Measurements from ENCODE around the gene SEC14L5.

DNA sequence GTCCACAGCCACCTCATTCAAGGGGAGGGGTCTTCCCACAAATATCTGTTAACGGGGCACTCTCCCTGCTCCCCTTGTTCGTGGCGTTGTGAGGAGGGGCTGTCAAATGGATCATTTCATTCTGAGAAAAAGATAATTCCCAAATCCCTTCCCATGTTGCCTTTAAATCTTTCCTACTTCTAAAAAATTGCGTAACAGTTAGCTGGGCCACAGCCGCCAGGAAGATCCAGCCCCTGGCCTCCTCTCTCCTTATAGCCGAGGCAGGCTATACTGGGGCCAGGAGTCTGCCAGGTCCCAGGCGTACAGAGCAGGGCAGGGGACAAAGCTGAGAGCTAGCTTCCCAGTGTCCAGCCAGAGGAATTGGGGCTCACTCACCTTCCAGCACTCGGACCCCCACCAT lies 107.2 kb downstream of the SEC14L5 start:
- TF ChIP-seq, protein P1, sequence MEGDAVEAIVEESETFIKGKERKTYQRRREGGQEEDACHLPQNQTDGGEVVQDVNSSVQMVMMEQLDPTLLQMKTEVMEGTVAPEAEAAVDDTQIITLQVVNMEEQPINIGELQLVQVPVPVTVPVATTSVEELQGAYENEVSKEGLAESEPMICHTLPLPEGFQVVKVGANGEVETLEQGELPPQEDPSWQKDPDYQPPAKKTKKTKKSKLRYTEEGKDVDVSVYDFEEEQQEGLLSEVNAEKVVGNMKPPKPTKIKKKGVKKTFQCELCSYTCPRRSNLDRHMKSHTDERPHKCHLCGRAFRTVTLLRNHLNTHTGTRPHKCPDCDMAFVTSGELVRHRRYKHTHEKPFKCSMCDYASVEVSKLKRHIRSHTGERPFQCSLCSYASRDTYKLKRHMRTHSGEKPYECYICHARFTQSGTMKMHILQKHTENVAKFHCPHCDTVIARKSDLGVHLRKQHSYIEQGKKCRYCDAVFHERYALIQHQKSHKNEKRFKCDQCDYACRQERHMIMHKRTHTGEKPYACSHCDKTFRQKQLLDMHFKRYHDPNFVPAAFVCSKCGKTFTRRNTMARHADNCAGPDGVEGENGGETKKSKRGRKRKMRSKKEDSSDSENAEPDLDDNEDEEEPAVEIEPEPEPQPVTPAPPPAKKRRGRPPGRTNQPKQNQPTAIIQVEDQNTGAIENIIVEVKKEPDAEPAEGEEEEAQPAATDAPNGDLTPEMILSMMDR (IDR thresholded peaks at IDR 0.05 in 8 of 11, conservative IDR thresholded peaks at IDR 0.05 in 3 of 11) = no peak
- no peak for TF ChIP-seq POLR2AphosphoS5 (IDR thresholded peaks at IDR 0.05)

Data from spleen (tissue), 7 donors.